GM23248 (cell line): ENCODE results near the gene UTS2.

ENCODE experiments used
- EZH2 ChIP-seq: fragments of 200-600 bp; sonication (generic); IDR thresholded peaks from 2 replicates; pipeline ENCODE4 v1.6.1; 2018; ENCODE audit warnings: antibody characterized with exemption, mild to moderate bottlenecking; ENCODE audit not compliant: insufficient read depth, poor library complexity, severe bottlenecking
- EZH2phosphoT487 ChIP-seq: fragments of 200-600 bp; sonication (generic); IDR thresholded peaks from 2 replicates; pipeline ENCODE4 v1.6.1; 2018; ENCODE audit warnings: antibody characterized with exemption, moderate library complexity, mild to moderate bottlenecking, low read depth; ENCODE audit not compliant: insufficient read depth

DNA sequence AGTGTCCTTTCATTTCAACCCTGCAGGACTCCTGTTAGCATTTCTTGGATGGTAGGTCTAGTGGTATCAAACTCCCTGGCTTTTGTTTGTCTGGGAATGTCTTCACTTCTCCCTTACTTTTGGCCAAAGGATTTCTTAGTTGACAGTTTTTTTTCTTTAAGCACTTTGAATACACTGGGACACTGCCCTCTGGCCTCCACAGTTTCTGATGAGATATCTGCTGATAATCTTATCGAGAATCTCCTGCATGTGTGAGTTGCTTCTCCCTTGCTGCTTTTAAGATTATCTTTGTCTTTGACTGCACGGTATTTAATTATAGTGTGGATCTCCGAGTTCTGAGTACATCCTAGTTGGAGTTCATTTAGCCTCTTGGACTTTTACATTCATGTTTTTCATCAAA lies 13.3 kb downstream of the UTS2 start:
- TF ChIP-seq EZH2 = no peak
- TF ChIP-seq EZH2phosphoT487 = no peak
